Ishikawa (cell line): ENCODE results near the gene SEC11C.

ENCODE experiments used
- CEBPB ChIP-seq: IDR thresholded peaks from 2 replicates; pipeline ENCODE4 v1.6.1; 2012
- CREB1 ChIP-seq: IDR thresholded peaks from 2 replicates; pipeline ENCODE4 v1.6.1; 2012; ENCODE audit warnings: low read depth
- EGR1 ChIP-seq: IDR thresholded peaks from 2 replicates; pipeline ENCODE4 v1.6.1; 2012
- EP300 ChIP-seq: IDR thresholded peaks from 2 replicates; pipeline ENCODE4 v1.6.1; 2012; ENCODE audit warnings: borderline replicate concordance
- FOXM1 ChIP-seq: IDR thresholded peaks from 2 replicates; pipeline ENCODE4 v1.6.1; 2012; ENCODE audit warnings: low read depth, borderline replicate concordance
- MAX ChIP-seq: IDR thresholded peaks from 2 replicates; pipeline ENCODE4 v1.6.1; 2012
- NFIC ChIP-seq: IDR thresholded peaks from 2 replicates; pipeline ENCODE4 v1.6.1; 2012
- RAD21 ChIP-seq: IDR thresholded peaks from 2 replicates; pipeline ENCODE4 v1.6.1; 2012; ENCODE audit warnings: low read depth
- REST ChIP-seq: IDR thresholded peaks from 2 replicates; pipeline ENCODE4 v1.6.1; 2012; ENCODE audit warnings: low read depth, mild to moderate bottlenecking
- TAF1 ChIP-seq: IDR thresholded peaks from 2 replicates; pipeline ENCODE4 v1.6.1; 2012; ENCODE audit warnings: low read depth, mild to moderate bottlenecking
- TCF12 ChIP-seq: IDR thresholded peaks from 2 replicates; pipeline ENCODE4 v1.6.1; 2012; ENCODE audit warnings: low read depth
- TEAD4 ChIP-seq: IDR thresholded peaks from 2 replicates; pipeline ENCODE4 v1.6.1; 2012
- YY1 ChIP-seq: IDR thresholded peaks from 2 replicates; pipeline ENCODE4 v1.6.1; 2012; ENCODE audit warnings: low read depth
- ZBTB7A ChIP-seq: IDR thresholded peaks from 2 replicates; pipeline ENCODE4 v1.6.1; 2012; ENCODE audit warnings: low read depth

GRCh38 chr18:59198215-59198614 is 58.5 kb downstream of the SEC11C start:
- no peak for TF ChIP-seq EGR1
- TF ChIP-seq TEAD4, result no peak
- TF ChIP-seq EP300, result no peak
- TF ChIP-seq TAF1, result no peak
- no peak for TF ChIP-seq MAX
- no peak for TF ChIP-seq CEBPB
- TF ChIP-seq REST, result no peak
- no peak for TF ChIP-seq NFIC
- no peak for TF ChIP-seq CREB1
- TF ChIP-seq ZBTB7A, result no peak
- no peak for TF ChIP-seq YY1
- no peak for TF ChIP-seq RAD21
- no peak for TF ChIP-seq TCF12
- no peak for TF ChIP-seq FOXM1
